GM19351 (cell line): Measurements from ENCODE around the gene VIPR2.
"Not testable (repeated sequence)": the region's sequence is repeated elsewhere in the genome, so short reads cannot be mapped to it uniquely, and the experiment has no call there.

Experiments
- ATAC-seq: cut with Tn5 transposase; IDR thresholded peaks from one replicate; pipeline ENCODE4 v1.9.1; 2021; ENCODE audit warnings: mild to moderate bottlenecking, moderate library complexity; ENCODE audit not compliant: unreplicated experiment

Gene VIPR2

DNA sequence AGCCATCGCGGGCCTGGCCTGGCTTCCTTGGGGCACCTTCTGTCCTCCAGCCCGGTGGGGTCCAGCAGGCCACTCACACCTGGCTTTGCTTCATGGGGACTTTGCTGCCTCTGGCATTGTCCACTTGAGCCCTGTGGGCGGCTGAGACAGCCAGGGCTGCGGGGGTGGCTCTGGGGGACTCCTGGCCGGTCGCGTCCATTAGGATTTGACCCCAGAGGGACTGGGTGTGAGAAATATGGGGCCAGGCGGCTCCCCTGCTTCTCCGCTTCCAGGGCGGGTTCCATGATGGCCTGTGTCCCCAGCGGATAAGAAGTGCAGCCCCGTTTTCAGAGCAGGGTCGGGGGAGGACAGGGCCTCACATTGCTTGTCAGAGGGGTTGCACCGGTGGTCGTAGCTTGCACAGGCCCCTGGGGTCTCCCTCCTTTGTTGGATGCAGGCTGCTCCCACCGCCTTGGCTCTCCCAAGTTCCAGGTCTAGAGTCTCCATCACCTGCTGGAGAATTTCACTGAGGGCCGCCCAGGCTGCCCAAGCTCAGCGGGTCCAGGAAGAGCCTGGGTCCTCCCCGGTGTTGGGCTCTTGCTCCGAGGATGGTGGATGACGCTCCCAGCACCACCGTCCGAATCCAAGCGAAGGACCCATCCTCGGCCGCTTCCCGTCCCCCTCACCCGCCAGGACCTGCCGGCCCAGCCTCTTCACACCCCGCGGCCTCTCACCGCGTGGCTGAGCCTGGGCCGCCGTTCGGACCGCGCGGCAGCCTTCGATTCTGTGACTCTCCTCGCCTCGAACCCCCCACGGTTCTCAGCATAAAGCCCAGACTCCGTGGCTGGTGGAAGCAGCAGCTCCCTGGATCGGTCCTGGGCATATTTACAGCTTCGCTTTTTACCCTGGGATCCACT lies 148.2 kb downstream of the VIPR2 start:
- no peak for ATAC-seq

DNA sequence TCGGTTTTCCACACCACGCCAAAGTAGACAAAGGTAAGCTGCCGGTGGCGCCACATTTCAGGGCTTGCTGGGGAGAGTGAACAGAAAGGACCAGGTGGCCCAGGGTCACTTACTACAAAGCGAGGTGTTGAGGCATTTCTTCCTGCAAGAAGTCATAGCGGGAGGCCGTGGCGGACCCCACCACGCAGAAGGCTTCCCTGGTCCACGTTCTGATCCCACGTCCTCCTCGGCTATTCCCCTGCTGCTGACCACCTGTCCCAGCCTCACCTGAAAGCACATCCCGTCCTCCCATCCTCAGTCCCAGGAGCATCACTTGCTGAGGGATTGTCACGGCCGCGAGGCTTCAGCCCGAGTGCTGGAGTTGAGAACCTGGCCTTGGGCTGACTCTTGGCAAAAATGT lies 149.2 kb downstream of the VIPR2 start:
- no peak for ATAC-seq

DNA sequence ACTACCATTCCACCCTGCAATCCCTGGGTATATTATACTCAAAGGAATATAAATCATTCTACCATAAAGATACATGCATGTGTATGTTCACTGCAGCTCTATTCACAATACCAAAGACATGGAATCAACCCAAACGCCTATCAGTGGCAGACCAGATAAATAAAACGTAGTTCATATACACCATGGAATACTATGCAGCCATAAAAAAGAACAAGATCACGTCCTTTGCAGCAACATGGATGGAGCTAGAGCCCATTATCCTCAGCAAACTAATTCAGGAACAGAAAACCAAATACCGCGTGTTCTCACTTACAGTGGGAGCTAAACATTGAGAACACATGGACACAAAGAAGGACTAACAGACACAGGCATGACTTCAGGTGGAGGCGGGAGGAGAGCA lies 150.0 kb downstream of the VIPR2 start:
- no peak for ATAC-seq

DNA sequence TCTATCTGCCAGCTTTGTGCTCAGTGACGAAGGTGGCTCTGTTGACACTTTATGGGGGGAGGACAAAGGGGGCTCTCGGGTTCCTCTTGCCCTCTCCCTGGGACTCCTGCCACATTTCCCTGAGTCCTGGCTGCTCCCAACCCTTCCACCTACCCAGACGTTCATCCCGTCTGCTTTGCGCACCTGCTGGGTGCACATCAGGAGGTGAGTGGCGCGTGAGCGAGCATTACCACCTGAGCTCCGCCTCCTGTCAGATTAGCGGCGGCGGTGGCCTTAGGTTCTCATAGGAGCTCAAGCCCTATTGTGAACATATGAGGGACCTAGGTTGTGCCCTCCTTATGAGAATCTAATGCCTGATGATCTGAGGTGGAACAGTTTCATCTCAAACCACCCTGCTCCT lies 151.1 kb downstream of the VIPR2 start:
- ATAC-seq: no peak

DNA sequence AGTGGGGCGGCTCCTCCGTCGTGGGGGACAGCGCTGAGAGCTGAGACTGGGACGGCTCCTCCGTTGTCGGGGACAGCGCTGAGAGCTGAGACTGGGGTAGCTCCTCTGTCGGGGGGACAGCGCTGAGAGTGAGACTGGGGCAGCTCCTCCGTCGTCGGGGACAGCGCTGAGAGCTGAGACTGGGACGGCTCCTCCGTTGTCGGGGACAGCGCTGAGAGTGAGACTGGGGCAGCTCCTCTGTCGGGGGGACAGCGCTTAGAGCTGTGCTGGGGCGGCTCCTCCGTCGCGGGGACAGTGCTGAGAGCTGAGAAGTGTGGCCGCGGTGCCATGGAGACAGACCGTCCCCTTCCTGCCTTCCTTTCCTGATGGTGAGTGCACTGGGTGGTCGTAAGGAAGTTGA lies 151.9 kb downstream of the VIPR2 start:
- no peak for ATAC-seq

DNA sequence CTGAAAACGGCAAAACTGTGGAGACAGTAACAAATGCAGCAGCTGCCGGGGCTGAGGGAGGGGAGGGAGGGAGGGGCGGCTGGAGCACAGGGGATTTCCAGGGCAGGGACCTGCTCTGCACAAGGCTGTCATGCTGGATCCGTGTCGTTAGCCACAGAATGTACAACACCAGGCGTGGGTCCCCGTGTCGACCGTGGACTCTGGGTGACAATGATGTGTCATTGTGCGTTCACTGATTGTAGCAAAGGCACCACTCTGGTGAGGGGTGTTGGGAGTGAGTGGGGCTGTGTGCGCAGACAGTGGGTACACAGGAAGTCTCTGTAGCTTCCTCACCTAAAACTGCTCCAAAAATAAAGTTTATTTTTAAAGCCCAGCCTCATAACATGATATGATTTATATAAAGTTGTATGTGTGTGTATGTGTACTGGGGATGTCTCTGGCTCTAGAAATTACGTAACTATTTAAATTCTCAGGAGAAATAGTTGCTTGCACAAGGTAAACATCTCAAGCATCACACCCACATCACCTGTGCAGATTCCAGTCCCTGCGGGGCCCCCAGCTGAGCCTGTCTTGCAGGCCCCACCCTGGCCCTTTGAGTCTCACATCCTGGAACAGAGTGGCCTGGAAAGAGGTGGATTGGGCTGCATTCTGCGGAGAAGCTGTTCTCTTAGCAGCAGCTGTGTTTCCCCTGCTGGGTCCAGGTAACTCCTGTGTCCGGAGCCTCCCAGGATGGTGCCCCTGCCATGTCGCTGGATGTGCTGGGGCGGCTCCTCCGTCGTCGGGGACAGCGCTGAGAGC lies 152.6 kb downstream of the VIPR2 start:
- no peak for ATAC-seq

DNA sequence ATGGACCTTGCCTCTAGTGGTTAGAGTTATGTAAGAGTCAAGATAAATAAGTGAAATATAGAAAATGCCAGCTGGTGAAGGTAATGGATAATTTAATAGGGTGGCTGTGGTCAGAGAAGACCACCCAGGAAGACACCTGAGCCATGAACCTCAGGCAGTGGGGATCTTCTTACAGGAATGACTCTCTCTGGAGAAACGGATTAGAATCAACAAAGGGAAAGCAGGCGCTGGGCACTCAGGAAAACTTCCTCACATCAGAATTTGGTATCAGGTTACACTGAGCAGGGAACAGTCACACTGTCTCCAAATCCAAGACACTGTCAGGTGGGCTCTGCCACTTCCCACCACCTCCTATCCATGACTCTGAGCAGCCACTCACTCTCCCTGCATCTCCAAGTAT lies 155.7 kb downstream of the VIPR2 start:
- no peak for ATAC-seq

DNA sequence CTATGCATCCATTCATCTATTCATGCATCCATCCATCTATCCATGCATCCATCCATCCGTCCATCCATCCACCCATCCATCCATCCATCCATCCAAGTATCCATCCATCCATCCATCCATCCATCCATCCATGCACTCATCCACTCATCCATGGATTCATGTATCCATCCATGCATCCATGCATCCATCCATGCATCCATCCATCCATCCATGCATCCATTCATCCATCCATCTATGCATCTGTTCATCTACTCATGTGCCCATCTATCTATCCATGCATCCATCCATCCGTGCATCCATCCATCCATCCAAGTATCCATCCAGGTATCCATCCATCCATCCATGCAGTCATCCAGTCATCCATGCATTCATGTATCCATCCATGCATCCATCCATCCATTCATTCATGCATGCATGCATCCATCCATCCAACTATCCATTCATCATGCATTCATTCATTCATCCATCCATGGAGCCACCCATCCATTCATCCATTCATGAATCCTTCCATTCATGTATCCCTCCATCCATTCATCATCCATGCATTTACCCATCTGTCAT lies 156.3 kb downstream of the VIPR2 start:
- ATAC-seq: no peak

DNA sequence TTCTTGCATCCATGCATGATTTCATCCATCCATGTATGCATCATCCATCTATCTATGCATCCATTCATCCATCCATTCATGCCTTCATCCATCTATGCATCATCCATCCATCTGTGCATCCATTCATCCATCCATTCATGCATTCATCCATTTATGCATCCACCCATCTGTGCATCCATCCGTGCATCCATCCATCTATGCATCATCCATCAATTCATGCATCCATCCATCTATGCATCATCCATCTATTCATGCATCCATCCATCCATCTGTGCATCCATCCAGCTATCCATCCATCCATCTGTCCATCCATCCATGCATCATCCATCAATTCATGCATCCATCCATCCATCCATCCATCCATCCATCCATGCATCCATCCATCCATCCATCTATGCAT lies 157.0 kb downstream of the VIPR2 start:
- ATAC-seq: no peak

DNA sequence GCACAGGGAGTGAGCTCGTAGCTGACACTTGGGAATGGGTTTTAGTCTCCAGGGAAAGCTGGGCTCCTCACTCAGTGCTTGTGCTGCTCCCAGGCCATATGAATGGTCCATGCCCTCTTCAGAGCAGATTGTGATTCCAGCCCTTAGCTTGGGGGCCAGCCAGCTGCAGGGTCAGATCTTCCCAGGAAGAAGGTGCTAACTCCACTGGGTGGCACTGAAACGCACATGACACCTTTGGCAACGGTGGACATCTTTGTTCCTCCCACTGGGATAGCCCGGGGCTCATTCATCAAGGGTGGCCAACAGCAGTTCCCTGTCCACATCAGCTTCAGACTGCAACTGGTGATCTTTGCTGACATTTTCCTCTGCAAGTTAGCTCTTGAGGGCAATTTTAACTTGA lies 159.1 kb downstream of the VIPR2 start:
- ATAC-seq: no peak

DNA sequence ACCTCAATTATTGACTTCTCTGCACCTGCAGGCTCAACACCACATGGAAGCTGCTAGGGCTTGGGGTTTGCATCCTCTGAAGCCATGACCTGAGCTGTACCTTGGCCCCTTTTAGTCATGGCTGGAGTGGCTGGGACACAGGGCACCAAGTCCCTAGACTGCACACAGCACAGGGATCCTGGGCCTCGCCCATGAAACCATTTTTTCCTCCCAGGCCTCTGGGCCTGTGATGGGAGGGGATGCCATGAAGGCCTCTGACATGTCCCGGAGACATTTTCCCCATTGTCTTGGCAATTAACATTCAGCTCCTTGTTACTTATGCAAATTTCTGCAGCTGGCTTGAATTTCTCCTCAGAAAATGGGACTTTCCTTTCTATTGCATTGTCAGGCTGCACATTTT lies 160.7 kb downstream of the VIPR2 start:
- ATAC-seq: not testable (repeated sequence)

DNA sequence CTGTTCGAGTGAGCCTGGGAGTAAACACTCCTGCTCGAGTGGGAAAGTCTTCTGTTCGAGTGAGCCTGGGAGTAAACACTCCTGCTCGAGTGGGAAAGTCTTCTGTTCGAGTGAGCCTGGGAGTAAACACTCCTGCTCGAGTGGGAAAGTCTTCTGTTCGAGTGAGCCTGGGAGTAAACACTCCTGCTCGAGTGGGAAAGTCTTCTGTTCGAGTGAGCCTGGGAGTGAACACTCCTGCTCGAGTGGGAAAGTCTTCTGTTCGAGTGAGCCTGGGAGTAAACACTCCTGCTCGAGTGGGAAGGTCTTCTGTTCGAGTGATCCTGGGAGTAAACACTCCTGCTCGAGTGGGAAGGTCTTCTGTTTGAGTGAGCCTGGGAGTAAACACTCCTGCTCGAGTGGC lies 162.6 kb downstream of the VIPR2 start:
- not testable (repeated sequence) for ATAC-seq

DNA sequence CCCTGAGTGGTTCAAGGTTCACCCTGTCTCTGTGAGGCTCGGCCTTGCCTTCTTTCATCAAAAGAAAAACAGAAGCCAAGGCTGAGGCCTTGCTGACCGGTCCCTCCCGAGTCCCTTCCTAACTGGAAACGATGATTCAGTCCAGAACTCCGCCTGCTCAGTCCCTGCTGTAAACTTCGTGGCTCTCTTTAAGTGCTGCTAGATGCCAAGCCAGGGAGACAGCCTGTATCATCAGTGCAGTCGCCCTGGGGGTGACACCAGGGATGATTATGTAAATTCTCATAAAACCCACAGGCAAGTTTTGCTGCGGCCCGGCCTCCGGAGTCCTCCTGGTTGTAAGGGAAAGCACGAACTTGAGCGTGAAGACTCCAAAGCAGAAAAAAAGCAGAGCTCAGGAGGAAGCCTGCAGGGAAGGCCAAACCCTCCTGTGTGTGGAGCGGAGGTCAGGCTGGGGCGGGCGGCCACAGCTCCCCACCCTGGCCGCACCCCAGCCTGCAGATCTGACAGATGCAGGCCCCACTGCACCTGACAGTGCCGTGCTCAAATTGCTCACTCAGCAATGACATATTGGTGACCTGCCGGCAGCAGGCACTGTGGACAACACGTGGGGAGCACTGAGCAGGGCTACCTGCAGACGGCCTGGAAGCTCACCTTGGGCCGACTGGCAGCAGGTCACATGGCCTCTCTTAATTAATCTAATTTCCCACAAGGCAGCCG lies 164.9 kb downstream of the VIPR2 start:
- ATAC-seq: no peak

DNA sequence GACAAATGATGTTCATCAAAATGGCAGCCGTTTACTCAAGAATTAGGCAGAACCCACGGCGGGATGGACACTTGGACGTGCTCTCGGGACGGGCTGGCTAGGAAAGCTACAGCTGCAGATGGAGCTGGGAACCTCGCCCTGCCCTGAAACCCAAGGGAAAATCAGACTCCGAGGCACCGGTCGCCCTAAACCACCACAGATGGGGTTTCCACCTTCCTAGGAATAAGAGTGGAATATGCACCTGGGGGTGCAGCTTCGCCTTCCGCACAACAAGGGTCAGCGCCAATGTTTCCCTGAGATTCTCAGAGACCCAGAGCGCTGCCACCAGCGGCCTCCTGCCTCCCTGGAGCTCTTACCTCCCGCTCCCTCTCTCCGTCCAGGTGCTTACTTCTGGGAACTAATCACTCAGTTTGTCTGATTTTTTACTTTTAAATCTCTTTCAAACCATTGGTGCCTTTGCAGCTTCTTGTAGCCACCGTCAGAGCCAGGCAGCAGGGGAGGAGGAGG lies 165.6 kb downstream of the VIPR2 start:
- ATAC-seq: no peak
